ENCODE measurements around the gene MED15.
A peak's percentile ranks its signal among the peaks of the same experiment; 100 is the strongest.
"Not testable (repeated sequence)": the region's sequence is repeated elsewhere in the genome, so short reads cannot be mapped to it uniquely, and the experiment has no call there.

MED15 gene

GRCh38 chr22:20466659-20467379, 40.6 kb upstream of the MED15 start:
- Histone ChIP-seq H3K4me3 (ENCODE audit: low read depth in 1 of 5, low read length in 5 of 5) (no peak overlapping the region), H3K9ac (ENCODE audit: low read length in 5 of 5) (no peak overlapping the region), H3K4me1 (ENCODE audit: control insufficient read depth in 5 of 5, insufficient read depth in 5 of 5, low read length in 5 of 5) (peaks cover 0 to 19% (median 12%) of the 10 kb centered on the region in 5 donors), H3K9me3 (ENCODE audit: control insufficient read depth in 5 of 5, low read length in 5 of 5) (no peaks in the 10 kb centered on the region), H3K36me3 (ENCODE audit: control insufficient read depth in 5 of 5, insufficient read depth in 5 of 5, low read length in 5 of 5) (peaks cover 0 to 56% (median 40%) of the 10 kb centered on the region in 5 donors), H3K27ac (ENCODE audit: low read depth, low read length) (no peak overlapping the region), H3K27me3 (ENCODE audit: control insufficient read depth in 5 of 5, insufficient read depth in 4 of 5, low read length in 5 of 5) (no peaks in the 10 kb centered on the region)

GRCh38 chr22:20469110-20469868, 38.1 kb upstream of the MED15 start:
- Histone ChIP-seq H3K4me1 (ENCODE audit: control insufficient read depth in 5 of 5, insufficient read depth in 5 of 5, low read length in 5 of 5) (peaks cover 0 to 4% (median 0%) of the 10 kb centered on the region in 5 donors), H3K27me3 (ENCODE audit: control insufficient read depth in 5 of 5, insufficient read depth in 4 of 5, low read length in 5 of 5) (no peaks in the 10 kb centered on the region), H3K9me3 (ENCODE audit: control insufficient read depth in 5 of 5, low read length in 5 of 5) (no peaks in the 10 kb centered on the region), H3K36me3 (ENCODE audit: control insufficient read depth in 5 of 5, insufficient read depth in 5 of 5, low read length in 5 of 5) (peaks cover 0 to 54% (median 37%) of the 10 kb centered on the region in 5 donors), H3K4me3 (ENCODE audit: low read depth in 1 of 5, low read length in 5 of 5) (no peak overlapping the region), H3K27ac (ENCODE audit: low read depth, low read length) (no peak overlapping the region), H3K9ac (ENCODE audit: low read length in 5 of 5) (no peak overlapping the region)

- not testable (repeated sequence) for H3K27ac ChIP-seq (ENCODE audit: low read depth, low read length); H3K4me1 ChIP-seq (ENCODE audit: control insufficient read depth in 5 of 5, insufficient read depth in 5 of 5, low read length in 5 of 5); H3K9ac ChIP-seq (ENCODE audit: low read length in 5 of 5); H3K27me3 ChIP-seq (ENCODE audit: control insufficient read depth in 5 of 5, insufficient read depth in 4 of 5, low read length in 5 of 5); H3K9me3 ChIP-seq (ENCODE audit: control insufficient read depth in 5 of 5, low read length in 5 of 5); H3K4me3 ChIP-seq (ENCODE audit: low read depth in 1 of 5, low read length in 5 of 5)
- peaks cover 0 to 41% (median 24%) of the 10 kb centered on the region in 5 donors for H3K36me3 ChIP-seq (ENCODE audit: control insufficient read depth in 5 of 5, insufficient read depth in 5 of 5, low read length in 5 of 5)
Measured at GRCh38 chr22:20470525-20470924, 36.9 kb upstream of the MED15 start.

GRCh38 chr22:20471126-20471833, 36.1 kb upstream of the MED15 start:
- Histone ChIP-seq H3K27ac (ENCODE audit: low read depth, low read length) (no peak overlapping the region), H3K9me3 (ENCODE audit: control insufficient read depth in 5 of 5, low read length in 5 of 5) (no peaks in the 10 kb centered on the region), H3K27me3 (ENCODE audit: control insufficient read depth in 5 of 5, insufficient read depth in 4 of 5, low read length in 5 of 5) (no peaks in the 10 kb centered on the region), H3K4me1 (ENCODE audit: control insufficient read depth in 5 of 5, insufficient read depth in 5 of 5, low read length in 5 of 5) (peaks cover 0 to 7% (median 5%) of the 10 kb centered on the region in 5 donors), H3K9ac (ENCODE audit: low read length in 5 of 5) (no peak overlapping the region), H3K4me3 (ENCODE audit: low read depth in 1 of 5, low read length in 5 of 5) (no peak overlapping the region), H3K36me3 (ENCODE audit: control insufficient read depth in 5 of 5, insufficient read depth in 5 of 5, low read length in 5 of 5) (peaks cover 0 to 40% (median 24%) of the 10 kb centered on the region in 5 donors)

GRCh38 chr22:20472629-20473442, 34.6 kb upstream of the MED15 start:
- Histone ChIP-seq H3K9ac (ENCODE audit: low read length in 5 of 5) (peak overlapping the region in 1 of 5 donors; percentile 15), H3K27ac (ENCODE audit: low read depth, low read length) (no peak overlapping the region)

GRCh38 chr22:20475115-20475436, 32.3 kb upstream of the MED15 start:
- H3K27me3 ChIP-seq (ENCODE audit: control insufficient read depth in 5 of 5, insufficient read depth in 4 of 5, low read length in 5 of 5), result no peaks in the 10 kb centered on the region
- H3K9me3 ChIP-seq (ENCODE audit: control insufficient read depth in 5 of 5, low read length in 5 of 5), result no peaks in the 10 kb centered on the region
- no peak overlapping the region for H3K4me3 ChIP-seq (ENCODE audit: low read depth in 1 of 5, low read length in 5 of 5)

More at GRCh38 chr22:20472629-20473442, 34.6 kb upstream of the MED15 start:
- Histone ChIP-seq H3K4me3 (ENCODE audit: low read depth in 1 of 5, low read length in 5 of 5) (no peak overlapping the region), H3K9me3 (ENCODE audit: control insufficient read depth in 5 of 5, low read length in 5 of 5) (no peaks in the 10 kb centered on the region), H3K27me3 (ENCODE audit: control insufficient read depth in 5 of 5, insufficient read depth in 4 of 5, low read length in 5 of 5) (no peaks in the 10 kb centered on the region), H3K4me1 (ENCODE audit: control insufficient read depth in 5 of 5, insufficient read depth in 5 of 5, low read length in 5 of 5) (peaks cover 0 to 7% (median 5%) of the 10 kb centered on the region in 5 donors), H3K36me3 (ENCODE audit: control insufficient read depth in 5 of 5, insufficient read depth in 5 of 5, low read length in 5 of 5) (peaks cover 0 to 40% (median 24%) of the 10 kb centered on the region in 5 donors)

GRCh38 chr22:20475569-20475968, 31.8 kb upstream of the MED15 start:
- Histone ChIP-seq H3K4me1 (ENCODE audit: control insufficient read depth in 5 of 5, insufficient read depth in 5 of 5, low read length in 5 of 5) (peaks cover 0 to 14% (median 11%) of the 10 kb centered on the region in 5 donors), H3K36me3 (ENCODE audit: control insufficient read depth in 5 of 5, insufficient read depth in 5 of 5, low read length in 5 of 5) (peaks cover 0 to 18% (median 11%) of the 10 kb centered on the region in 5 donors), H3K9ac (ENCODE audit: low read length in 5 of 5) (peak overlapping the region in 1 of 5 donors; percentile 28)
- not testable (repeated sequence) for H3K4me3 ChIP-seq (ENCODE audit: low read depth in 1 of 5, low read length in 5 of 5); H3K27ac ChIP-seq (ENCODE audit: low read depth, low read length); H3K27me3 ChIP-seq (ENCODE audit: control insufficient read depth in 5 of 5, insufficient read depth in 4 of 5, low read length in 5 of 5); H3K9me3 ChIP-seq (ENCODE audit: control insufficient read depth in 5 of 5, low read length in 5 of 5)

More at GRCh38 chr22:20475115-20475436, 32.3 kb upstream of the MED15 start:
- peaks cover 0 to 22% (median 14%) of the 10 kb centered on the region in 5 donors for H3K36me3 ChIP-seq (ENCODE audit: control insufficient read depth in 5 of 5, insufficient read depth in 5 of 5, low read length in 5 of 5)
- H3K4me1 ChIP-seq (ENCODE audit: control insufficient read depth in 5 of 5, insufficient read depth in 5 of 5, low read length in 5 of 5), result peaks cover 0 to 14% (median 11%) of the 10 kb centered on the region in 5 donors
- no peak overlapping the region for H3K27ac ChIP-seq (ENCODE audit: low read depth, low read length)
- H3K9ac ChIP-seq (ENCODE audit: low read length in 5 of 5), result no peak overlapping the region

- not testable (repeated sequence) for H3K9ac ChIP-seq (ENCODE audit: low read length in 5 of 5); H3K9me3 ChIP-seq (ENCODE audit: control insufficient read depth in 5 of 5, low read length in 5 of 5); H3K27me3 ChIP-seq (ENCODE audit: control insufficient read depth in 5 of 5, insufficient read depth in 4 of 5, low read length in 5 of 5); H3K36me3 ChIP-seq (ENCODE audit: control insufficient read depth in 5 of 5, insufficient read depth in 5 of 5, low read length in 5 of 5); H3K27ac ChIP-seq (ENCODE audit: low read depth, low read length); H3K4me3 ChIP-seq (ENCODE audit: low read depth in 1 of 5, low read length in 5 of 5)
- H3K4me1 ChIP-seq (ENCODE audit: control insufficient read depth in 5 of 5, insufficient read depth in 5 of 5, low read length in 5 of 5), result peaks cover 0 to 14% (median 11%) of the 10 kb centered on the region in 5 donors
Measured at GRCh38 chr22:20478059-20478458, 29.4 kb upstream of the MED15 start.

- Histone ChIP-seq H3K9ac (ENCODE audit: low read length in 5 of 5) (no peak overlapping the region), H3K4me3 (ENCODE audit: low read depth in 1 of 5, low read length in 5 of 5) (no peak overlapping the region), H3K9me3 (ENCODE audit: control insufficient read depth in 5 of 5, low read length in 5 of 5) (no peaks in the 10 kb centered on the region), H3K27ac (ENCODE audit: low read depth, low read length) (peak overlapping the region; percentile 62), H3K4me1 (ENCODE audit: control insufficient read depth in 5 of 5, insufficient read depth in 5 of 5, low read length in 5 of 5) (peaks cover 0 to 14% (median 11%) of the 10 kb centered on the region in 5 donors), H3K36me3 (ENCODE audit: control insufficient read depth in 5 of 5, insufficient read depth in 5 of 5, low read length in 5 of 5) (peaks cover 0 to 12% (median 9%) of the 10 kb centered on the region in 5 donors), H3K27me3 (ENCODE audit: control insufficient read depth in 5 of 5, insufficient read depth in 4 of 5, low read length in 5 of 5) (no peaks in the 10 kb centered on the region)
Measured at GRCh38 chr22:20479612-20480196, 27.7 kb upstream of the MED15 start.
